ENCODE results near the gene MSRB2. TPM values are rescaled to one million over a fixed set of nuclear protein-coding genes. Genes with fewer than 3 reads are reported as not detected.

Gene MSRB2
- polyA plus RNA-seq, 4 donors: 20.3 to 36.0 (median 24.7) TPM

DNA sequence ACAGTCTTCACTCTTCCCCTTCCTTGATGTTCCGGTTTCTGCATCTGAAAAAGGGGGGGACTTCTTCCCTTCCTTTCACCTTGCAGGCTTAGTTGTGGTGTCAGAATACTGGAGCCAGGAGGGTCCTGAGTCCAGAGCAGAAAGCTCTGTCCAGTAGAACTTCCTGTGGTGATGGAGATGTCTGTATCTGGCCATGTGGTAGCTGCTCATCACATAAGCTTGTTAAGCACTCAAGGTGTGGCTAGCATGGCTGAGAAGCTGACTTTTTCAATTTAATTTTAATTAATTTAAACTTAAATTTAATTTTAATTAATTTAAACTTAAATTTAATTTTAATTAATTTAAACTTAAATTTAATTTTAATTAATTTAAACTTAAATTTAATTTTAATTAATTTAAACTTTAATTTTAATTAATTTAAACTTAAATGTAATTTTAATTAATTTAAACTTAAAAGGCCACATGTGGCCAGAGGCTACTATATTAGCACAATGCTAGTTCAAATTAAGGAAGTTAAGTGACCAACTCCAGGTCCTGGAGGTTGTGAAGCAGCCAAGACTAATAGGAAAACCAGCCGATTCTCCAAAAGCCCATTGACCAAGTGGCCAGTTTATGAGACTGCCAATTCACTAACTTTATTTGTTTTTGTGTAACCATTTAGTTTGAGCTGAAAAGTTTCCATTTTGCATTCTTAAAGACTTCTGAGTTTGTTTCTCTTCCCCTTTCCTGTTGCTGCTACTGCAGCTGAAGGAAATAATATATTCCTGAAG lies 16.3 kb downstream of the MSRB2 start:
- 82 to 92% (median 86%) methylated on average over 2 of the region's 2 CpGs for WGBS, 3 donors
- Histone ChIP-seq H3K4me1 (ENCODE audit: control insufficient read depth in 3 of 3, insufficient read depth in 2 of 3, low read depth in 1 of 3, low read length in 2 of 3) (no peaks in the 10 kb centered on the region), H3K4me3 (ENCODE audit: low read depth in 1 of 3, low read length in 3 of 3) (no peak overlapping the region), H3K27me3 (ENCODE audit: control insufficient read depth in 3 of 3, insufficient read depth in 3 of 3, low read length in 3 of 3) (no peaks in the 10 kb centered on the region), H3K27ac (ENCODE audit: low read depth in 1 of 3, low read length in 2 of 3) (no peak overlapping the region), H3K36me3 (ENCODE audit: control insufficient read depth in 3 of 3, insufficient read depth in 2 of 3, low read depth in 1 of 3, low read length in 3 of 3) (peaks cover 4 to 36% (median 8%) of the 10 kb centered on the region in 3 donors), H3K9me3 (ENCODE audit: control insufficient read depth in 2 of 2, insufficient read depth in 1 of 2, low read depth in 1 of 2, low read length in 1 of 2) (no peaks in the 10 kb centered on the region)
- DNase-seq: no peak
- FAIRE-seq: peak; percentile 85

DNA sequence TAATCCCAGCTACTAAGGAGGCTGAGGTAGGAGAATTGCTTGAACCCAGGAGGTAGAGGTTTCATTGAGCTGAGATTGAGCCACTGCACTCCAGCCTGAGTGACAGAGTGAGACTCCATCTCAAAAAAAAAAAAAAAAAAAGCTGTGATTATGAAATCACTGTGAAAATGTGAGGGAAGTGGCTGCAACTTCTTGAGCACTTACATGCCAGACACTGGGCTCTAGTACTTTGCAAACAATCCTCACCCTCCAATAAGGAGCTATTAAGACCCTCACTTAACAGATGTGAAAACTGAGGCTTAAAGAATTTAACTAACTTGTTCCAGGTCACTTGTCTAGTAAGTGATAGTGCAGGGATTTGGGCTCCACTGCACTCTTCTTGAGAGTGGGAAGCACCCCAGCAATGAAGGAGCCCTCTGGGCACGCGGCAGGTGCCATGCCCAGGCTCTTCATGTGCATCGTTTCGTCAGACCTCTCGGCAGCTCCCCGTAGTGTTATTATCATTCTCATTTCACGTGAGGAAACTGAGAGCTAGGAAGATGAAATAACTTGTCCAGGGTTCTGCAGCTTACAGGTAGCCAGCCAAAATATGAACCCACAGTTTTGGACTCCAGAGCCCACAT lies 19.0 kb downstream of the MSRB2 start:
- H3K36me3 ChIP-seq (ENCODE audit: control insufficient read depth in 3 of 3, insufficient read depth in 2 of 3, low read depth in 1 of 3, low read length in 3 of 3): peaks cover 2 to 29% (median 8%) of the 10 kb centered on the region in 3 donors
- WGBS, 3 donors: 95 to 97% (median 95%) methylated on average over 7 of the region's 7 CpGs
- DNase-seq: no peak

DNA sequence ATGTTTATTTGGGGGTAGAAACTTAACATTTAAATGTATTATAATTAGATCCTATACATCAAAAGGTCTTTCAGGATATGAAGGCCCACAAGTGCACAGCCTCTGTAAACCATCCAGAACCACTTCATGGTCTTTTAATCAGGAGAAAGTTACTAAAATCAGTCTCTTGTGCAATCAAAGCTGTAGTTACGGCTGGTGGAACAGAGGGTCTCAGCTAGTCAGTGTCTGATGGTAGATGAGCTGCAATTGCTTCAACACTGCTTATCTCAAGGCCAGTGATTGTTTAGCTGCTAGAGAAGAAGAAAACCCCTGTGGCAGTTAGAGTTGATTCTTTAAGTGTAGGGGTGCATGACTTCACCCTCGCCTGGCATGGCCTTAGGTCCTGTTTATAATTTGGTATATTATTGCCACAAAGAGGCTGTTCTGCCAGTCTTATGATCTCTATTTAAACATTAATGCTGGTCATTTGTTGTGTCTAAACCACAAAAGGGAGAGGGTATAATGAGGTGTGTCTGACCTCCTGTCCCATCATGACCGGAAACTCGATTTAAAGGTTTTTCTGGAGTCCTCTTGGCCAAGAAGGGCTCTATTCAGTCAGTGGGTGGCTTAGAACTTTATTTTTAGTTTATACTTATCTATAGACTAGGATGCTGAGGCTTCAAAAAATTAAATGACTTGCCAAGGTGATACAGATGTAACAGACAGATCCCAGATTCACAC lies 21.3 kb downstream of the MSRB2 start:
- no peak for DNase-seq

More for the DNA sequence above, 19.0 kb downstream of the MSRB2 start:
- no peak for FAIRE-seq
- Histone ChIP-seq H3K27me3 (ENCODE audit: control insufficient read depth in 3 of 3, insufficient read depth in 3 of 3, low read length in 3 of 3) (no peaks in the 10 kb centered on the region), H3K4me1 (ENCODE audit: control insufficient read depth in 3 of 3, insufficient read depth in 2 of 3, low read depth in 1 of 3, low read length in 2 of 3) (no peaks in the 10 kb centered on the region), H3K4me3 (ENCODE audit: low read depth in 1 of 3, low read length in 3 of 3) (no peak overlapping the region), H3K9me3 (ENCODE audit: control insufficient read depth in 2 of 2, insufficient read depth in 1 of 2, low read depth in 1 of 2, low read length in 1 of 2) (no peaks in the 10 kb centered on the region), H3K27ac (ENCODE audit: low read depth in 1 of 3, low read length in 2 of 3) (no peak overlapping the region)

DNA sequence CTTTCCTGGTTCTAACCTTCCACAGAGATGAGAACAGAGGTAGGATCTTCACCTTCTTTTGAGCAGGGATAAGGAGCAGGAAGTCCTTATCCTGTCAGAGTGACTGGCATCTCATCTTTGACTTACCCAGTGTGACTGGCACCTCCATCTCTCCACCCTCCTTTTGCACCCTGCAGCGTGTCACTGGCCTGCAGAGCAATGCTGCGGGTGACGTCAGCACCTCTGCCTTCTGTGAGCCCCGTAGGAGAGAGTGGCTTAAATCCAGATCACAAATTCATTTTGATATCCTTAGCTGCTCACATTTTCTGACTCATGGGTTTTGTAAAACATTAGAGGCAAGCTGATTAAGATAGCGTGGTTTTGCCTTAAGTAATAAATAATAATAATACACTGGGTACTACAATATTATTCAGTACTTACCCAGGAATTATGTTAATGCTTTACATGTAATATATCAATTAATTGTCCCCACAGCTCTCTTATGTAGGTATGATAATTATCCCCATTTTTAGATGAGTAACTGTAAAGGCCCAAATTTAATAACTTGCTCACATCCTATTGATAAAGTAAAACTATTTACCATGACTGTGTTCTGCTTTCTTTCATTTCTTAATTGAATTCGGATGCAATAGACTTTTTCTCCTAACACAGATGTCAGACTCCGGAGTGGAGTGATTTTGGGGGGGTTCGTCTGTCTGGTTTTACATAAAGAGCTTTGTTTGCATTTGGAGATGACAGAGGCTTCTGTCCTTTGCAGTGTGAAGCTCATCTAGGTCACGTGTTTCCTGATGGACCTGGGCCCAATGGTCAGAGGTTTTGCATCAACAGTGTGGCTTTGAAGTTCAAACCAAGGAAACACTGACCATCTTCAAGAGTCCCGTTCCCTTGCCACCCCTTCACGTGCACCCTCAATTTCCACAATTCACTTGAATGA lies 24.9 kb downstream of the MSRB2 start:
- Histone ChIP-seq H3K4me3 (ENCODE audit: low read depth in 1 of 3, low read length in 3 of 3) (no peak overlapping the region), H3K27me3 (ENCODE audit: control insufficient read depth in 3 of 3, insufficient read depth in 3 of 3, low read length in 3 of 3) (no peaks in the 10 kb centered on the region), H3K4me1 (ENCODE audit: control insufficient read depth in 3 of 3, insufficient read depth in 2 of 3, low read depth in 1 of 3, low read length in 2 of 3) (no peaks in the 10 kb centered on the region), H3K36me3 (ENCODE audit: control insufficient read depth in 3 of 3, insufficient read depth in 2 of 3, low read depth in 1 of 3, low read length in 3 of 3) (peaks cover 2 to 27% (median 2%) of the 10 kb centered on the region in 3 donors), H3K9me3 (ENCODE audit: control insufficient read depth in 2 of 2, insufficient read depth in 1 of 2, low read depth in 1 of 2, low read length in 1 of 2) (no peaks in the 10 kb centered on the region), H3K27ac (ENCODE audit: low read depth in 1 of 3, low read length in 2 of 3) (no peak overlapping the region)
- DNase-seq (no peak), FAIRE-seq (no peak)
- WGBS, 3 donors: 86 to 89% (median 87%) methylated on average over 11 of the region's 11 CpGs

More for the DNA sequence above, 21.3 kb downstream of the MSRB2 start:
- H3K27ac ChIP-seq (ENCODE audit: low read depth in 1 of 3, low read length in 2 of 3): no peak overlapping the region
- WGBS, 3 donors: 84 to 97% (median 85%) methylated on average over 4 of the region's 4 CpGs
- no peak for FAIRE-seq
- no peak overlapping the region for H3K4me3 ChIP-seq (ENCODE audit: low read depth in 1 of 3, low read length in 3 of 3)
- no peaks in the 10 kb centered on the region for H3K4me1 ChIP-seq (ENCODE audit: control insufficient read depth in 3 of 3, insufficient read depth in 2 of 3, low read depth in 1 of 3, low read length in 2 of 3)
- H3K27me3 ChIP-seq (ENCODE audit: control insufficient read depth in 3 of 3, insufficient read depth in 3 of 3, low read length in 3 of 3): no peaks in the 10 kb centered on the region
- H3K9me3 ChIP-seq (ENCODE audit: control insufficient read depth in 2 of 2, insufficient read depth in 1 of 2, low read depth in 1 of 2, low read length in 1 of 2): no peaks in the 10 kb centered on the region
- H3K36me3 ChIP-seq (ENCODE audit: control insufficient read depth in 3 of 3, insufficient read depth in 2 of 3, low read depth in 1 of 3, low read length in 3 of 3): peaks cover 2 to 36% (median 5%) of the 10 kb centered on the region in 3 donors

DNA sequence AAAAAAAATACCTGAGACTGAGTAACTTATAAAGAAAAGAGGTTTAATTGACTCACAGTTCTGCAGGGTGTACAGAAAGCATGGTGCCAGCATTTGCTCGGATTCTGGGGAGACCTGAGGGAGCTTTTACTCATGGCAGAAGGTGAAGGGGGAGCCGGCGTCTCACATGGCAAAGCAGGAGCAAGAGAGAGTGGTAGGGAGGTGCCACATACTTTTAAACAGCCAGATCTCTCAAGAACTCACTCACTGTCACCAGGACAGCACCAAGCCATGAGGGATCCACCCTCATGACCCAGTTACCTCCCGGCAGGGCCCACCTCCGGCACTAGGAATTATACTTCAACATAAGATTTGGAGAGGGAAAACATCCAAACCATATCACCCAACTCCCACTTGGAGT lies 25.8 kb downstream of the MSRB2 start:
- Histone ChIP-seq H3K27ac (ENCODE audit: low read depth in 1 of 3, low read length in 2 of 3) (no peak overlapping the region), H3K4me1 (ENCODE audit: control insufficient read depth in 3 of 3, insufficient read depth in 2 of 3, low read depth in 1 of 3, low read length in 2 of 3) (no peaks in the 10 kb centered on the region), H3K9me3 (ENCODE audit: control insufficient read depth in 2 of 2, insufficient read depth in 1 of 2, low read depth in 1 of 2, low read length in 1 of 2) (no peaks in the 10 kb centered on the region), H3K4me3 (ENCODE audit: low read depth in 1 of 3, low read length in 3 of 3) (no peak overlapping the region), H3K27me3 (ENCODE audit: control insufficient read depth in 3 of 3, insufficient read depth in 3 of 3, low read length in 3 of 3) (no peaks in the 10 kb centered on the region), H3K36me3 (ENCODE audit: control insufficient read depth in 3 of 3, insufficient read depth in 2 of 3, low read depth in 1 of 3, low read length in 3 of 3) (peaks cover 2 to 27% (median 2%) of the 10 kb centered on the region in 3 donors)
- 92 to 95% (median 93%) methylated on average over 5 of the region's 5 CpGs for WGBS, 3 donors
- FAIRE-seq (no peak), DNase-seq (no peak)

DNA sequence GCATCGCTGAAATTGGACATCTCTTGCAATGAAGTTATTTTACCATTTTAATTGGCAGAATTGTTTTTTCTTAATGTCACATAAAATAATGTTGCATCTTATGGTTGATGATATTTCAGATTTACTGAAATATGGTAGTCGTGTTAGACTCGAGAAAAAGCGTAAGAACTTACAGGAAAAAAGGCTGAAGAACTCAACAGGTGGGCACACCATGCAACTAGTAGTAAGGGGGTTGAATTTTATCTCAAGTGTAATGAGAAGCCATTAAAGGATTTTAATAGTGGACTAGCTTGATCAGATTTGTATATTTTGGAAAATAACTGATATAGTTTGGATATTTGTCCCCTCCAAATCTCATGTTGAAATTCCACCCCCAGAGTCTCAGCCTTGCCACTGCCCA lies 41.1 kb downstream of the MSRB2 start:
- Histone ChIP-seq H3K4me1 (ENCODE audit: control insufficient read depth in 3 of 3, insufficient read depth in 2 of 3, low read depth in 1 of 3, low read length in 2 of 3) (no peaks in the 10 kb centered on the region), H3K27ac (ENCODE audit: low read depth in 1 of 3, low read length in 2 of 3) (no peak overlapping the region), H3K9me3 (ENCODE audit: control insufficient read depth in 2 of 2, insufficient read depth in 1 of 2, low read depth in 1 of 2, low read length in 1 of 2) (peaks cover 2 to 10% of the 10 kb centered on the region in 2 donors), H3K27me3 (ENCODE audit: control insufficient read depth in 3 of 3, insufficient read depth in 3 of 3, low read length in 3 of 3) (no peaks in the 10 kb centered on the region), H3K36me3 (ENCODE audit: control insufficient read depth in 3 of 3, insufficient read depth in 2 of 3, low read depth in 1 of 3, low read length in 3 of 3) (no peaks in the 10 kb centered on the region), H3K4me3 (ENCODE audit: low read depth in 1 of 3, low read length in 3 of 3) (no peak overlapping the region)
- FAIRE-seq (no peak), DNase-seq (no peak)
- 90 to 93% (median 92%) methylated on average over 4 of the region's 4 CpGs for WGBS, 3 donors

DNA sequence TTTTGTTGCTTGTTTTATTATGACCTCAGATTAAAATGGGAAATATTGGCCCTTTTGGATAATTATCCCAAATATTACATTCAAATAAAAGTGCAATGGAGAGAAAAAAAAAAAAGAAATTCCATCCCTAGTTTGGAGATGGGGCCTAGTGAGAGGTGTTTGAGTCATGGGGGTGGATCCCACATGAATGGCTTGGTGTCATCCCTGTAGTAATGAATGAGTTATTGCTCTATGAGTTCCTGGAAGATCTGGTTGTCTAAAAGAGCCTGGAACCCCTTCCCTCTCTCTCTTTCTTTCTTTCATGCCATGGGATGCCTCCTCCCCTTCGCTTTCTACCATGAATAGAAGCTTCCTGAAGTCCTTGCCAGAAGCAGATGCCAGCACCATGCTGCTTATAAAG lies 44.3 kb downstream of the MSRB2 start:
- DNase-seq (no peak), FAIRE-seq (no peak)
- H3K36me3 ChIP-seq (ENCODE audit: control insufficient read depth in 3 of 3, insufficient read depth in 2 of 3, low read depth in 1 of 3, low read length in 3 of 3): no peaks in the 10 kb centered on the region
- no peaks in the 10 kb centered on the region for H3K4me1 ChIP-seq (ENCODE audit: control insufficient read depth in 3 of 3, insufficient read depth in 2 of 3, low read depth in 1 of 3, low read length in 2 of 3)
- peaks cover 2 to 5% of the 10 kb centered on the region in 2 donors for H3K9me3 ChIP-seq (ENCODE audit: control insufficient read depth in 2 of 2, insufficient read depth in 1 of 2, low read depth in 1 of 2, low read length in 1 of 2)
- H3K4me3 ChIP-seq (ENCODE audit: low read depth in 1 of 3, low read length in 3 of 3): no peak overlapping the region
- whole genome bisulfite sequencing, 3 donors: 44 to 71% (median 59%) methylated on average over 1 of the region's 1 CpG
- H3K27ac ChIP-seq (ENCODE audit: low read depth in 1 of 3, low read length in 2 of 3): no peak overlapping the region
- no peaks in the 10 kb centered on the region for H3K27me3 ChIP-seq (ENCODE audit: control insufficient read depth in 3 of 3, insufficient read depth in 3 of 3, low read length in 3 of 3)

DNA sequence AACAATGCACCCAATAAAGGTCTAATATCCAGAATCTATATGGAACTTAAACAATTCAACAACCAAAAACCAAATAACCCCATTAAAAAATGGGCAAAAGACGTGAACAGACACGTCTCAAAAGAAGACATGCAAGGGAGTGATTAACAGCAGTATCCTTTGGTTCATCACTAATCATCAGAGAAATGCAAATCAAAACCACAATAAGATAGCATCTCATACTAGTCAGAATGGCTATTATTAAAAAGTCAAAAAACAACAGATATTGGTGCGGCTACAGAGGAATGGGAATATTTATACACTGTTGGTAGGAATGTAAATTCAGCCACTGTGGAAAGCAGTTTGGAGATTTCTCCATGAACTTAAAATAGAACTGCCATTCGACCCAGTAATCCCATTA lies 46.6 kb downstream of the MSRB2 start:
- no peaks in the 10 kb centered on the region for H3K36me3 ChIP-seq (ENCODE audit: control insufficient read depth in 3 of 3, insufficient read depth in 2 of 3, low read depth in 1 of 3, low read length in 3 of 3)
- no peak overlapping the region for H3K4me3 ChIP-seq (ENCODE audit: low read depth in 1 of 3, low read length in 3 of 3)
- 75 to 81% (median 79%) methylated on average over 4 of the region's 4 CpGs for WGBS, 3 donors
- FAIRE-seq: no peak
- H3K27ac ChIP-seq (ENCODE audit: low read depth in 1 of 3, low read length in 2 of 3): no peak overlapping the region
- no peaks in the 10 kb centered on the region for H3K4me1 ChIP-seq (ENCODE audit: control insufficient read depth in 3 of 3, insufficient read depth in 2 of 3, low read depth in 1 of 3, low read length in 2 of 3)
- H3K9me3 ChIP-seq (ENCODE audit: control insufficient read depth in 2 of 2, insufficient read depth in 1 of 2, low read depth in 1 of 2, low read length in 1 of 2): peaks cover 0 to 2% of the 10 kb centered on the region in 2 donors
- DNase-seq: no peak
- H3K27me3 ChIP-seq (ENCODE audit: control insufficient read depth in 3 of 3, insufficient read depth in 3 of 3, low read length in 3 of 3): peaks cover 0 to 3% (median 0%) of the 10 kb centered on the region in 3 donors
